Left lung (tissue), 10 donors: ENCODE results near the gene SYF2. TPM values are rescaled to one million over a fixed set of nuclear protein-coding genes. Genes with fewer than 3 reads are reported as not detected.
"Not testable (repeated sequence)": the region's sequence is repeated elsewhere in the genome, so short reads cannot be mapped to it uniquely, and the experiment has no call there.

Source experiments
- ATAC-seq: fragments of 200-7000 bp; cut with Tn5 transposase; one replicate; pipeline ENCODE4 v1.9.1; 2020; ENCODE audit warnings: moderate library complexity
- DNase-seq, 4 donors: peaks; one replicate each; pipeline ENCODE4 v3.0.0-alpha.2; 2013 to 2020
- H3K27ac ChIP-seq, 2 donors: fragments of 200-600 bp; sonication (generic) in 1 of 2; one replicate each; pipeline versions ENCODE4 v1.5.0 to v1.8.0; 2020 to 2021
- H3K27me3 ChIP-seq, 2 donors: fragments of 200-600 bp; sonication (generic) in 1 of 2; one replicate each; pipeline versions ENCODE4 v1.5.0 to v1.8.0; 2020 to 2021
- H3K36me3 ChIP-seq, 2 donors: fragments of 200-600 bp; sonication (generic) in 1 of 2; one replicate each; pipeline versions ENCODE4 v1.5.0 to v1.8.0; 2020 to 2021
- H3K4me1 ChIP-seq, 2 donors: fragments of 200-600 bp; one replicate each; pipeline ENCODE4 v1.8.0; 2021
- H3K4me3 ChIP-seq, 2 donors: fragments of 200-600 bp; sonication (generic) in 1 of 2; one replicate each; pipeline versions ENCODE4 v1.5.0 to v1.8.0; 2020 to 2021; ENCODE audit warnings: mild to moderate bottlenecking in 1 of 2
- H3K9me3 ChIP-seq, 2 donors: fragments of 200-600 bp; sonication (generic) in 1 of 2; one replicate each; pipeline versions ENCODE4 v1.5.0 to v1.8.0; 2020 to 2021
- CTCF ChIP-seq, 2 donors: fragments of 200-600 bp; sonication (generic) in 1 of 2; IDR thresholded peaks; one replicate each; pipeline versions ENCODE4 v1.5.0 to v1.8.0; 2021; ENCODE audit warnings: antibody characterized with exemption in 2 of 2
- intact Hi-C, 2 donors: fragments of 100-400 bp; cut with DNase I; formaldehyde crosslinking; loops; one replicate each; pipeline versions ENCODE4 v1.11.2 to v1.14.2; 2022
- polyA plus RNA-seq, 6 donors: library from polyadenylated mRNA; unstranded; fragments of 120-200 nt; gene quantifications; one replicate each; pipeline ENCODE4 v1.2.1, GENCODE V29; 2013; ENCODE audit not compliant: insufficient read length in 6 of 6
- total RNA-seq, 2 donors: library from RNA; stranded (reverse); fragmentation: NEBNext Ultra II Directional; extraction: Animal tissue kit (Norgen Biotek cat#: 25700); gene quantifications; one replicate each; pipeline ENCODE4 v1.2.1, GENCODE V29; 2021
- donor health status: DM: no; HTN: yes; CAD: no.
- donor health status: DM: no; HTN: no; CAD: no.

SYF2 gene
- total and polyA plus RNA-seq, 8 donors, result 29.1 to 98.2 (median 78.1) TPM

- ATAC-seq, result no peak
- intact Hi-C loops, result no loop called here
Observed at GRCh38 chr1:25194572-25195020, 37.7 kb downstream of the SYF2 start.

GRCh38 chr1:25194054-25194453 lies 38.2 kb downstream of the SYF2 start:
- ATAC-seq (no peak), DNase-seq (no peak)
- no peaks in the 10 kb centered on the region for H3K36me3 ChIP-seq
- no peaks in the 10 kb centered on the region for H3K9me3 ChIP-seq
- no peak overlapping the region for H3K4me3 ChIP-seq
- intact Hi-C loops, result no loop called here
- no peak overlapping the region for H3K27ac ChIP-seq
- TF ChIP-seq CTCF (IDR thresholded peaks at IDR 0.05), result no peak
- no peaks in the 10 kb centered on the region for H3K4me1 ChIP-seq
- peaks cover 0 to 6% of the 10 kb centered on the region in 2 donors for H3K27me3 ChIP-seq

More at GRCh38 chr1:25194572-25195020, 37.7 kb downstream of the SYF2 start:
- H3K4me3 ChIP-seq, result no peak overlapping the region
- H3K4me1 ChIP-seq, result no peaks in the 10 kb centered on the region
- no peak for TF ChIP-seq CTCF (IDR thresholded peaks at IDR 0.05)
- H3K36me3 ChIP-seq, result no peaks in the 10 kb centered on the region
- no peak for DNase-seq
- H3K9me3 ChIP-seq, result no peaks in the 10 kb centered on the region
- no peak overlapping the region for H3K27ac ChIP-seq
- peaks cover 0 to 6% of the 10 kb centered on the region in 2 donors for H3K27me3 ChIP-seq

GRCh38 chr1:25193229-25193628 lies 39.1 kb downstream of the SYF2 start:
- H3K27me3 ChIP-seq, result peaks cover 0 to 6% of the 10 kb centered on the region in 2 donors
- no peak overlapping the region for H3K27ac ChIP-seq
- no peak for TF ChIP-seq CTCF (IDR thresholded peaks at IDR 0.05)
- H3K36me3 ChIP-seq, result no peaks in the 10 kb centered on the region
- H3K9me3 ChIP-seq, result no peaks in the 10 kb centered on the region
- H3K4me3 ChIP-seq, result no peak overlapping the region
- ATAC-seq (no peak), DNase-seq (no peak)
- intact Hi-C loops, result no loop called here
- no peaks in the 10 kb centered on the region for H3K4me1 ChIP-seq

- no peaks in the 10 kb centered on the region for H3K4me1 ChIP-seq
- no peak overlapping the region for H3K4me3 ChIP-seq
- no peak overlapping the region for H3K27ac ChIP-seq
- no peak for TF ChIP-seq CTCF (IDR thresholded peaks at IDR 0.05)
- no peaks in the 10 kb centered on the region for H3K9me3 ChIP-seq
- no peak for ATAC-seq
- H3K27me3 ChIP-seq, result peaks cover 0 to 6% of the 10 kb centered on the region in 2 donors
- no peaks in the 10 kb centered on the region for H3K36me3 ChIP-seq
- DNase-seq, result no peak
- intact Hi-C loops, result no loop called here
Observed at GRCh38 chr1:25192154-25192553, 40.1 kb downstream of the SYF2 start.

- DNase-seq, result no peak
- peaks cover 0 to 12% of the 10 kb centered on the region in 2 donors for H3K27me3 ChIP-seq
- no peaks in the 10 kb centered on the region for H3K36me3 ChIP-seq
- no peaks in the 10 kb centered on the region for H3K4me1 ChIP-seq
- ATAC-seq, result no peak
- H3K27ac ChIP-seq, result no peak overlapping the region
- no peaks in the 10 kb centered on the region for H3K9me3 ChIP-seq
- no peak overlapping the region for H3K4me3 ChIP-seq
- intact Hi-C loops, result no loop called here
- no peak for TF ChIP-seq CTCF (IDR thresholded peaks at IDR 0.05)
Observed at GRCh38 chr1:25190260-25190659, 42.0 kb downstream of the SYF2 start.

GRCh38 chr1:25187904-25188303 lies 44.4 kb downstream of the SYF2 start:
- intact Hi-C loops, H3K36me3 ChIP-seq, H3K27ac ChIP-seq, H3K9me3 ChIP-seq, H3K4me3 ChIP-seq, DNase-seq, ATAC-seq, H3K4me1 ChIP-seq: not testable (repeated sequence)
- peaks cover 0 to 16% of the 10 kb centered on the region in 2 donors for H3K27me3 ChIP-seq
